ENCODE measurements around the gene REPIN1.

The REPIN1 gene

GRCh38 chr7:150368096-150368883 lies at the start of gene REPIN1:
TSS of gene REPIN1 (plus strand) at chr7:150368822. CDS start at chr7:150369712, 890 bp downstream.
- peak; percentile 79 for DNase-seq

GRCh38 chr7:150321788-150322113 lies 46.9 kb upstream of the REPIN1 start:
- no peak for DNase-seq

- peak; percentile 17 for DNase-seq
Observed at GRCh38 chr7:150322114-150322832, 46.3 kb upstream of the REPIN1 start.

- peak; percentile 35 for DNase-seq
Observed at GRCh38 chr7:150322833-150323681, 45.6 kb upstream of the REPIN1 start, which contains the start of the genes ACTR3C and LRRC61. TSS of gene ACTR3C (minus strand) at chr7:150323545. CDS start at chr7:150295296, 28,249 bp downstream. TSS of gene LRRC61 (plus strand) at chr7:150323355. CDS start at chr7:150336862, 13,507 bp downstream.

- no peak for DNase-seq
Observed at GRCh38 chr7:150323682-150324372, 44.8 kb upstream of the REPIN1 start.

GRCh38 chr7:150324373-150324961 lies 44.2 kb upstream of the REPIN1 start:
- no peak for DNase-seq

- DNase-seq = no peak
Observed at GRCh38 chr7:150325110-150325611, 43.5 kb upstream of the REPIN1 start.

GRCh38 chr7:150325901-150326300 lies 42.7 kb upstream of the REPIN1 start:
- no peak for DNase-seq

- no peak for DNase-seq
Observed at GRCh38 chr7:150326657-150327268, 41.9 kb upstream of the REPIN1 start.

GRCh38 chr7:150327308-150327707 lies 41.3 kb upstream of the REPIN1 start:
- DNase-seq = no peak

- no peak for DNase-seq
Observed at GRCh38 chr7:150329331-150330120, 39.1 kb upstream of the REPIN1 start.

- DNase-seq = no peak
Observed at GRCh38 chr7:150330211-150330885, 38.3 kb upstream of the REPIN1 start.

- DNase-seq = no peak
Observed at GRCh38 chr7:150332852-150333635, 35.6 kb upstream of the REPIN1 start.

GRCh38 chr7:150333659-150334058 lies 35.0 kb upstream of the REPIN1 start:
- no peak for DNase-seq

GRCh38 chr7:150334108-150334507 lies 34.5 kb upstream of the REPIN1 start:
- DNase-seq = no peak

GRCh38 chr7:150335108-150335773 lies 33.4 kb upstream of the REPIN1 start:
- DNase-seq = no peak

- no peak for DNase-seq
Observed at GRCh38 chr7:150335774-150336112, 32.9 kb upstream of the REPIN1 start.

- no peak for DNase-seq
Observed at GRCh38 chr7:150336746-150337145, 31.9 kb upstream of the REPIN1 start.

- DNase-seq = no peak
Observed at GRCh38 chr7:150337179-150337578, 31.4 kb upstream of the REPIN1 start.

All from activated CD4-positive, alpha-beta T cell treated with anti-CD3 and anti-CD28 coated beads, Interleukin-2, amount 50 U/mL, for 1 hour (primary cell).